RCC 7860 (cell line): ENCODE data around the gene SLC39A13.

Experiments used
- DNase-seq: peaks from one replicate; pipeline ENCODE4 v3.0.0-alpha.2; 2015; ENCODE audit warnings: low spot score
- FAIRE-seq: peaks from 2 replicates; lab custom pipeline; 2012; peaks lifted over from hg19 to GRCh38; lab: Jason Lieb, UNC

Gene SLC39A13

DNA sequence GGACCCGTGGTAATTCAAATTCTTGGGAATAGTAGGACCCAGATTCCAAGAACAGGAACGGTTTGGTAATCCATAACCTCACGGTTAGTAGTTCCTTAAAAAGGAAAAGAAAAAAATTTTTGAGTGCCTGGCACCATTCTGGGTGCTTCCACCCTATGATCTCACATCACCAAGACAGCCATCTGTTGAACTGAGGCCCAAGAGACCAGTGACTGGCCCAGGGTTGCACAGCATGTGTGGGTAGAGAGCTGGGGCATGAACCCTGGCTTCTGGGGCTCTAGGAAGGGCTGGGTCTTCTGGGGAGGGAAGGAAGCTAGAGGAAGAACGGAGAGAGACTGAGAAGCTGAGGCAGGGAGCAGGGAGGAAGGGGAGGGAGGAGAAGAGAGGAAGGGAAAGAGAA is 25.3 kb upstream of the SLC39A13 start:
- no peak for DNase-seq
- FAIRE-seq, result no peak

DNA sequence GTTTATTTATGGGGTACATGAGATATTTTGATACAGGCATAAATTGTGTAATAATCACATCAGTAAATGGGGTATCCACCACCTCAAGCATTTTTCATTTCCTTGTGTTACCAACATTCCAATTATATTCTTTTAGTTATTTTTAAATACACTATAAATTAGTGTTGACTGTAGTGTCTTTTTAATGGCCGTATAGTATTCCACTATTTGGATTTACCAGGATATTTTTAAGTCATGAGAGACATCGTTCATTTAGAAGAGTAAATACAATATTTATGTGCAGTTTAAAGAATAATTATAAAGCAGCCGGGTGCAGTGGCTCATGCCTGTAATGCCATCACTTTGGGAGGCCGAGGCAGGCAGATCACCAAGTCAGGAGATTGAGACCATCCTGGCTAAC is 23.9 kb upstream of the SLC39A13 start:
- DNase-seq (no peak), FAIRE-seq (no peak)

DNA sequence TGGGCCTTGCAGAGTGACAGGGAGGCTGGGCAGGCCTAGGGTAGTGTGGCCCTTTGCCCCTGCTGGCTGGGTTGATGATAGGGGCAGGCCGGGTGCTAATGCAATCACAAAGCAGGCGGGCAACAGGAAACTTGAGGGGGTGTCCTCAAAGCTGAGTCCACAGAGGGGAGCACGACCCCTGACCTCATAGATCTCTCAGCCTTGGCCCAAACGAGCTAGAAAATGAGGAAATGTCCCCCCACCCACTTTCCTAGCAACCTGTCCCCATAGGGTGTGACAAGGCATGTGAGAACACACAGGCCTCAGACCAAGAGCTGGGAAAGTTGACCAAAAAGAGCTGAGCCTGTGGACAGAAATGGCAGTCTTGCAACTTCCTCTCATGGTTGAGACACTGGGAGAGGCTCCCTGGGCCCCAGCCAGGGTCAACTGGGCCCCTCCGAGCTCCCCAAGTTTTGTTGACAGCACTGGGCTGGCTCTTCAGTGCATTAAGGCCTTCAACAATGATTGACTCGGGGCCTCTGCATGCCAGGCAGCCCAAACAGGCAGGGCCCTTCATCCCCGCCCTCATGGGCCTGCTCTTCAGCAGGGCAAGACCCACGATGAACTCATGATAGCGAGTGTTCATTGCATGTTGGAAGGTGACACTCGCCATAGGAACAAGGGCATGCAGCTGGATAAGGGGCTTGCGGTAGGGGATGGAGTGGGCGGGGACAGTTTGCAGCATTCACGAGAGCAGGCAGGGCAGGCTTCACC is 20.3 kb upstream of the SLC39A13 start:
- FAIRE-seq (no peak), DNase-seq (no peak)

DNA sequence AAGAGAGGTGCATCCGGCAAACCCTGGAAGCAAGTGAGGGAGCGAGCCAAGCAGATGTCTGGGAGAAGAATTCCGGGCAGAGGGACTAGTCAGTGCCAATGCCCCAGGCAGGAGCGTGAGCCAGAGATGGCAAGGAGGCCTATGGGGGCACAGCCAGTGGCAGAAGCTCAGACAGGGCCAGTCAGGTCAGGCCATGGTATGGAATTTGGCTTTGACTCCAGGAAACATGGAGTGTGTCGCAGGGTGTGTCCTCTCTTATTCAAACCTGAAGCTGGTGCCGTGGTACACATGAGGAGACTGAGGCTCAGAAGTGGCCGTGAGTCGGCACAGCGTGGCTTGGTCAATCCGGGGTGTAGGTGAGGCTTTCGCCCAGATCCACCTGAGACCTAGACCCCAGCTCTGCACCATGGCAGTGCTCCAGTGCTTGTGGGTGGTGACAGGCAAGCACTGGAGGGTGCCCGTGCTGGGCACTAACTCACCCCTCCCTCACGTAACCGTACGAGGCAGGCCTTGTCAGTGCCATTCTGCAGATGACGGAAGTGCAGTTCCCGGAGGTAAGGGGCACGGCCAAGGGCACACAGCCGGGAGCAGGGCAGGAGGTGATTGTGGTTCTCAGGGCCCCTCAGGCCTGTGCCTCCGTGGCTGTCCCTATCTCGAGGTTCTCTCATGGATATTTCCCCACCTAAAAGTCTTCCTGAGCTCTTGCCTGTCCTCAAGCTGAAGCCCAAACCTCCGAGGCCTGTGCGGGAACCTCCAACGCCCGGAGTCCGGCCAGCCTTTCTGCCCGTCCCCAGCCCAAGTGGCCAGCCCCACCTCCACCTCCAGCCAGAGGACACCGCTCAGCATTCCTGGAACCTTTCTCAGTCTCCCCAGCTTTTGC is 19.5 kb upstream of the SLC39A13 start:
- no peak for FAIRE-seq
- no peak for DNase-seq

DNA sequence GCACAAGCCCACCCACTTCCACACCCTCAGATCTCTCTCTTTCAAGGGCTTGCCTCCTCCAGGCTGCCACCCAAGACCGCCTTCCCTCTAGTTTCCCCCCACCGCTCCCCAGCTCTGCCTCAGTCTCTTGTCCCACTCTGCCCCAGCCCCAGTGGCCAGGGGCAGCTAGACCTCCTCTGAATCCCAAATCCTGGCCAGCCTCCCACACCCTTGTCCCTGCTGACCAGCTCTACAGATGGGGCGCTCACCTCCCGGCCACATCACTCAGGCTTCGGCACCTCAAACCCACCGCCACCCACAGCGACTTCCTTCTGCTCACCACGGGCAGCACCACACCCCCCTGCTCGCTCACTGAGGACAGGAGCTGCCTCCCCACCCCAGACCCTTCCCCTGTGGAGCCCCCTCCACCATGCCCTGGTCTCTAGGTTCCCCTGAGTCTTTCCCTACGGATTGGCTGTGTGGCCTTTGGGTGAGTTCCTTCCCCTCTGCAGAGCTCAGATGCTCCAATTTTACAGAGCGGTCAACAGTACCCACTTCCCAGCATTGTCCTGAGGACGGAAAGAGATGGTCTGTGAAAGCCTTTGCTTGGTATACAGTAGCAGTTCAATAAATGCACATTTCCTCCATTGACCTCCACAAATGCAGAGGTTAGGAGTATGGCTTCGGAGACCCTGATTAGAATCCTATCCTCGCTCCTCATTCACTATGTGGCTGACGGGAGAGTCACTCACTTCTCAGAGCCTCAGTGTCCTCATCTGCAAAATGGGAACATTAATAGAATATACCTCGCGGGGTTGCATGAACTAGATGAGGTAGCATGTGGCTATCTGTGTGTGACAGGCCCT is 18.6 kb upstream of the SLC39A13 start:
- FAIRE-seq (no peak), DNase-seq (no peak)

DNA sequence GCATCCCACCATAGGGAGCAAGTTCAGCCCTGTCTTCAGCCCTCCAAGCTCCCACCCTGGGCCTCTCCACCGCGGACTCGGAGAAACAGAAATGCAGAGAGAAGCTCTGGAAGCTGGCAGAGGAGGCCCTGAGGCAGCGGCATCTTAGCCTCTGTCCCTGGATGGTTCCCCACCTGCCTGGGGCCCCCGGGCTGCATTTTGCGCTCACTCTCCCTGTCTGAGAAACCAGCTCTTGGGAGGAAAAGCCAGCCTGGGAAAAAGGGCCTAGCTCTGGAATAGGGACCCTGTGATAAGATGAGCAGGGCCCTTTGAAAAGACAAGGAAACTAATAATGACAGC is 18.0 kb upstream of the SLC39A13 start:
- DNase-seq, result no peak
- FAIRE-seq, result no peak

DNA sequence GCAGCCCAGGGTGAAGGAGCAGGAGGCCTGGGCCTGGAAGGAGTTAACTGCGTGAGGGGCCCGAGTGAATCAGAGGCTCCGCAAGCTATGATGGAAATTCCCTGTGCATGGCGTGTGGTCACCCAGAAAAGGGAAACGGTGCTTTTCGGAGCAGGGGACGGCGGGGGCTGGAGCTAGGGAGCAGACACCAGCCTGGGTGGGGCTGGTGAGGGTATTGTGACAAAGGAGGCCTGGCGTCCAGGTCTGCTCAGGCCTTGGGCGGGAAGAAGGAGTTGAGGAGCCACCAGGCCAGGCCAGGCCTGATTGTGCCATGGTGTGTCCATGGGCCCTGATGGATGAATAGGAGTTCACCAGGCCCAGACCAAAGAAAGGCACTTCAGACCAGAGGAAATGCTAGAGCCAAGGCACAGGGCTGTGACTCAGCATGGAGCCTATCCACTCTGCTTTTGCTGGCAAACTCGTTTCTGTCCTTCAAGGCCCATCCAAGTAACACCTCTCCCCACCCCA is 17.3 kb upstream of the SLC39A13 start:
- DNase-seq (no peak), FAIRE-seq (no peak)

DNA sequence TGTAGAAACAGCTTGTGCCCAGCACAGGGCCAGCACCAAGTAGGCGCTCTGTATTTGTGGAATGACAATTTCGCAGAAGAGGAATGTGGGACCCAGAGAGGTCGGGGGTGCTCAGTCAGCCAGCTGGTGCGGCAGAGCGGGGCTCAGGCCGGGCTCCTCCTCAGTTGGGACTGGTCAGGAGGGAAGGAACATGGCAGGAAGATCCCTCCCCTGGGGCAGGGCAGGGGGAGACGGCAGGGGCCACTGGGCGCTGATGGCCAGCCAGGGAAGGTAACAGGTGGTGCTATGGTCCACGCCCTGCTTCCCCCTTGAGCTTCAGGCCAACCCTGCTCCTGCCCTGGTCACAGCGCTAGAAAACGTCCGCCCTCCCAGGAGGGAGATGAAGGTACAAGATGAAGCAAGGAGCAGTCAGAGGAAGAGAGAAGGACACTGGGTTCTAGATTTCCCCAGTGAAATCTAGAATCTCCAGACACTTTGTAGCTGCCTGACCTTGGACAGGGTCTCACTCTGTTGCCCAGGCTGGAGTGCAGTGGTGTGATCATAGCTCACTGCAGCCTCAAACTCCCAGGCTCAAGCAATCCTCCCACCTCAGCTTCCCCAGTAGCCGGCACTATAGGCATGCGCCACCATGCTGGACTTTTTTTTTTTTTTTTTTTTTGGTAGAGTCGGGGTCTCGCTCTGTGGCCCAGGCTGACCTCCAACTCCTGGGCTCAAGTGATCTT is 16.5 kb upstream of the SLC39A13 start:
- DNase-seq, result no peak
- FAIRE-seq, result no peak

DNA sequence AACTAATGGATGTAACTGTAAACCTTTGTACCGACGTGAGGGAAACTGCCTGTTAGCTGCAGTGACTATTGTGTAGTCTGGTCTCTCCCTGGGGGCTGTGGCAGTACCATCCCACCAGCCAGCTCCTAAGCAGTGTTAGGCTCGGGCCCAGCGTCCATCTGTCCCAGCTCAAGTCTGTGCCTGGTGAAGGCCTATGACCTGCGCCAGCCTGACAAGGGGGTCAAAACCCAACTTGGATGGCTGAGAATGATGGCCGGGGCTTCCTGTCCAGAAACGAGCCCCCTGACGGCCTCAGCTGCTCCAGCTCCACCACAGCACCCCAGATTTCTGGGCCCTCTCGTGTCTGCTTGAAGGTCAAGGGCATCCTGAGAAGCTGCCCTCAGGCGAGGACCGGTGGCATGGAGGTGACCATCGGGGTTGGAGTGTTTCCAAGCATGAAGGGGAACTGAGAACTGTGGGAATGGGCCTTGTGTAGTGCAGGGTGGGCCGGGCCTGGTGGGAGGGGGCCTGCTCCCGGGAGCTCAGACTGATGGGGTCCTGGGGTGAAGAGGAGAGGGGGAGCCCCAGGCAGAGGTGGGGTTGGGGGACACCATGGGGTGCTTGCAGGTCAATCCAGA is 15.7 kb upstream of the SLC39A13 start:
- DNase-seq, result no peak

DNA sequence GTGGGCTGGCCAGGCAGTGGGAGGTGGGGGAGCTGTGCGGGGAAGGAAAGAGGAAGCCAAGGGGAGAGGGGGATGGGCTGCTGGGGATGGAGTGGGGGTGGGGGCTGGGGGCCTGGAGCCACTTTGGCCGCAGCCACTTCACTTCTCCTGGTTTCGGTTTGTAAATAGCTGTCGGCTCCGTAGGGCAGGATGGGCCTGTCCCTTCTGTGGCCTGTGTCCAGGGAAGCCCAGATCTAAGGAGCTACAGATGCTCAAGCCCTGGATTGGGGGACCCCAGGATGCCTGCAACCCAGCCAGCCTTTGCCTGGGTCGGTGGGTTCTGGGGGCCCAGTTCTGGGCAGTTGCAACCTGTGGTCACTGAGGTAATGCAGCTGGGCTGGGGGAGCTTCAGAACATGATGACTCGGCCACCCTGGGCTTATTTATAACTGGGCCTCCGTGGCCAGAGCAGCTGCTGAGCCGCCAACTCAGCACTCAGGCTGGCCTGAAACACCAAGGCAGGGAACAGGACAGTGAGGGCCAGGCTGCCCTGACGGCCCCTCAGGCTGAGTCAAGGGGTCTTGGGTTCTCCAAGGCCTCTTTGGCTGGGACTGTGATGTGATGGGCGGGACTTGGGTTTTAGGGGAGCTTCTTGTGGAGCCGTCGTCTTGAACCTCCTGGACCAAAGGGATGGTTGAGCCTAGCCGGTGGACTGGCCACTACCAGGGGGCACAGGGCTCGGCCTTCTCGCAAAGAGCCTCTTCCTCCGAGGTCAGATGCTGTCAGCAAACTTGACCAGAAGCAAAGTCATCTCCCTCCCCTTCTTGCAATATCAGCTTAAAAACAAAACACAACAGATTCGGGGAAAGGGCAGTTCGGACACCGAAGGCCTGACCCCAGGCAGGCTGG is 15.0 kb upstream of the SLC39A13 start:
- FAIRE-seq, result no peak
- DNase-seq, result peak; percentile 18

More for the DNA sequence above, 15.7 kb upstream of the SLC39A13 start:
- no peak for FAIRE-seq

DNA sequence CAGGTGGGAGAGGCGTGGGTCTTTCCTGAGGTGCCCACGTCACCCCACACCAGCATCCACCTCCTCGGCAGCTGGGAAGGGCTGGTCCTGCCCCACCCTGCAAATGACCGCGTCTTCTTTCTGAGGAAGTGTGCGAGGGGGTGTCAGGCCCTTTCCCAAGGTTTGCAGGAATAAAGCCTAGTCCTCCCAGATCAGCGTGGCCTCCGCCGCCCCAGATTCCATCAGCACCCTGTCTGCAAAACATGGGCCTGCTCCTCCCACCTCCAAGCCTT is 14.4 kb upstream of the SLC39A13 start:
- DNase-seq, result no peak
- no peak for FAIRE-seq

DNA sequence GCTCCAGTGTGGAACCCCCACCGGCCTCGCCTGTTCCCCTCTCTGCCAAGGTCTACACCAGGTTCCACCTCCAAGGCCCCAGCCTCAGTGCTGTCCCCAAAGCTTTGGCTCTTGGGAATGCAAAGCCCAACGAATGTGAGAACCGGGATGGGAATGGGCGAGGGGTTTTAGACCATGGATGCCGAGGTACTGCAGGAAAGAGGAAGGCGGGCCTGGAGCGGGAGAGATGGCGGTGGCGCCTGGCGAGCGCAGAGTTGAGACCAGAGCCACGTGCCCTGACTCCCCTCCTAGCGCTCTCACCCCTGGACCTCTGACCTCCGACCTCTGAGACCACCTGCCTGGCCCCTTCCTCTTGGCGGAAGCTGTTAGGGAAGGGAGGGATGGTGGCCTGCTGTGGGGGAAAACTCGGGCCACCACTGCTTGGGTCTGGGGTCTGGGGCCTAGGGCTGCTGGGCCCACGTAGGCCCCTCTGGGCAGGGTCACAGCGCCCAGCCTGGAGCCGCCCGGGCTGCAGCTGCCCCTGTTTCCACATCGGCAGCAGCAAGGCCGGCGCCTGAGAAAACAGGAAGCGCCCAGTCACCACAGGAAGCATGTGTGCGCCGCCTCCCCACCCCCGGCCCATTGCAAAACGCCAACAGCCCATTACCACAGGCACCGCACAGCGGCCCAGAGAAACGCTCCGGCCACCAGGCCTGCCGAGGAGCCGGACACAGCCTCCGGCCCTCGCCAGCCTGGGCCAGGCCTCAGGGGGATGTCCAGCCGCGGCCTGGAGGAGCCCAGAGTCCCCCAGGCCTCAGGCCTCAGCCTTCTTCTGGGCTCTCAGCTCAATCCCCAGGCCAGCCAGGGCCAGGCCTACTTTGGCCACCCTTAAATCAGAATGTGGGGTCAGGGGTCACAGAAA is 13.8 kb upstream of the SLC39A13 start:
- no peak for DNase-seq
- no peak for FAIRE-seq

DNA sequence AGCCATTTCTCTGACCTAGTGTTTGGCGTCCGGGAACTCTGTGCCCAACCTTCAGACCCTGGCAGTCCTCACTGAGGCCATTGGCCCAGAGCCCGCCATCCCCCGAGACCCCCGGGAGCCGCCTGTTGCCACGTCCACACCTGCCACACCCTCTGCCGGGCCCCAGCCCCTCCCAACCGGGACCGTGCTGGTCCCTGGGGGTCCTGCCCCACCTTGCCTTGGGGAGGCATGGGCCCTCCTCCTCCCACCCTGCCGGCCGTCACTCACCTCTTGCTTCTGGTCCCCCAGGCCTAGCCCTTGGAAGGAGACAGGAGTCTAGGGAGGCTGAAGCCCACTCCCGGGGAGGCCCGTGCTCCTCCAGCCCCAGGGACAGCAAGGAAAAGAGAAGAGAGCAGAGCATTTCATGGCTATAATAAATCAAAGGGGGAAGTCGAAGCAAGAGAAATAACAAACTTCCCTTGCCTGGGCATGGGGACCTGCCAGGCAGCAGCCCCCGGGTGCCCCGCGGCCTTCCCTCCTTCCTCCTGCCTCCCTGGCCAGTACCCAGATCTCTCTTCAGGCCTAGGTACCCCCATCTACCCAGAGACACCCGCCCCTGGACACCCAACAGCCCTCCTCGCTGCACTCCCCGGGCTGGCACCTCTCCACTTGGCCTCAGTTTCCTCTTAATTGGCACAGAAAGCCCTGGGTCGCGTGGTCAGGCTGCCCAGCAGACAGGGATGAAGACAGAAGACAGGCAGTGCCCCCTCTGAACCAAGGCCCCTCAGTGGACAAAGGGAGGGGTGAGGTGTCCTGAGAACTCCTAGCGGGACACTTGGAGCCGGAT is 13.0 kb upstream of the SLC39A13 start:
- no peak for DNase-seq
- no peak for FAIRE-seq

DNA sequence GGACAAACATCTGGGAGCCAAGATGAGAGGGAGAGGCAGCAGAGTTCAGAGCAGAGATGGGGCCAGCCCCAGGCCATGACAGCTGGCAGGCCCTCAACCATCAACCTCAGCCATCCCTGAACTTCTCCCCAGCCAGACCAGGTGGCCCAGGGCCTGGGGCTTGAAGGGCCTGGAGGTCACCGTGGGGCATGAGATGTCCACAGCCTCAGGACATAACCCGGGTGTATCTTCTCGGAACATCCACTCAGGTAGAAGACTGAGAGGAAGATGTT is 12.4 kb upstream of the SLC39A13 start:
- DNase-seq (no peak), FAIRE-seq (no peak)

DNA sequence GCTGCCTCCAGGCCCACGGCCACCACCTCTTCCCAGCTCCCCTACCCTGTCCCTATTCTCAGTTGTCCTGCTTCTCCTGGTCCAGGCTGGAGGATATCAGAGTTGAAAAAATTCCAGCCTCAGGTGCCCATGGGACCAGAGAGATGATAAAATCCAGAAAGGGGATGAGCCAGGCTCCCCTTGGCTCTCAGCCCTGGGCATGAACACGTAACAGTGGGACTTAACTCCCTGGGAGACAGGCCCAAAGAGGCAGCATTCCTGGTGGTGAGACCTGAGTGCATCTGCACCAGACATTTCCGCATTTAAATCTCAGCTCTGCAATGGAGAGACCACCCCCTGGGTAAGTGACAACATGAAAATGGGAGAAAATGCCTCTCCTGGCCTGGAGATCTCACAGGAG is 10.4 kb upstream of the SLC39A13 start:
- FAIRE-seq (no peak), DNase-seq (no peak)

DNA sequence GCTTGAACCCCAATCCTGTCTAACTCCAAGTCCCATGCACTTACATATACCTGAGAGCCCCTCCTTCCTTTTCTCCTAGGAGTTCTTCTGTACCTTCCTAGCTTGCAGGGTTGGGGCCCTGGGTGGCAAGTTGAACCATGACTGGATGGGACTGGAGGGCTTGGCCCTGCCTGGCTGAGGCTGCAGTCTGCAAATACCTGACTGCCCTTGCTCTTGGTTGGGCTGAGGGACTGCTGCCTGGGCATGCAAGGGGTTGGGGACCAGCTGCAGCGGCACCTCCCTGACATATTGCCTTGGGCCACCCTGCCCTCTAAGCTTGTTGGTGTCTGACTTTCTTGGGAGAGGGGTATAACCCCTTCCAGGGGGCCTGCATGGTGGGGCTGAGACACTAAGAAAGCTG is 9.8 kb upstream of the SLC39A13 start:
- no peak for DNase-seq

DNA sequence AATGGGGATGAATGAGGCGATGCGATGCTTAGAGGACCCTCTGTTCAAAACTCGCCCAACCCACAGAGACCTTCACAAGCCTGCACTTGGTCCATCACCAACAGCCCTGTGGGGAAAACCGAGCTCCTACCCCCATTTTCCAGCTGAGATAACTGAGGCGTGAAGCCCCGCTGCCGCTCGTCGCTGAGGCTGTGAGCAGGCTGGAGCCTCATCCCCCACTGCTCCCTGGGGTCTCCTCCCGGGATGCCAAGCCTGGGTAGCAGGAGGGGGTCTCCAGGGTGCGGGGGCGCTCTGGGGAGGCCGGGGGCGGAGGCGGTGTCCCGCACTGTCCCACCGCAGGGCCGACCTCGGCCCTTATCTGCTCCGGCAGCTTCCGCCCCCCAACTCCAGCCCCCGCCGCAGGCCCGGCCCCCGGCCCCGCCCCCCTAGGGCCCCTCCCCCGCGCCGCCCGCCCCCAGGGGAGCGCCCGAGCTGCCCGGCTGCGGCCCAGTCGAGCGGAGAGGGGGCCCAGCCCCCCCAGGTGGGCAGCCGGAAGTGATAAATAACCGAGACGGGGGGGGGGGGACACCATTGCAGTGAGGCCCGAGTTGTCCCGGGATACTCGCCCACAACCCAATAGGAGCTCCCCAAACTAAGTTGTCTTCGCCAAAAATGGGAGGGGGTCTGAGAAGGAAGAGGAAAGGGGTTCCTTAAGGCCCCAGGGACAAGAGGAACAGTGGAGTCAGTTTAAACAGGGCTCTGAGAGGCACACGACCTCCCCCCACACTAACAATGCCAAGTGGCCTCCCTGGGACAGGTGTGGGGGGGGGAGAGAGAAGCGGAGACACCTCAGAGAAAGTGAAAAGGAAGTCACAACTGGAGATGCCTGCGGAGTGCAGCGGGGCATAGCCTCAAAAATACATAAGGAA is 8.3 kb upstream of the SLC39A13 start:
- FAIRE-seq, result no peak
- no peak for DNase-seq

More for the DNA sequence above, 9.8 kb upstream of the SLC39A13 start:
- FAIRE-seq, result no peak
